Stimulated activated CD8-positive, alpha-beta memory T cell treated with anti-CD3 and anti-CD28 coated beads, Interleukin-2, amount 100 ng/mL, for 1 hour (primary cell): ENCODE results near the gene NIN.

Experiments
- DNase-seq, 2 donors: peaks; one replicate each; pipeline ENCODE4 v3.0.0-alpha.2; 2020; ENCODE audit warnings: low read depth in 2 of 2

The NIN gene

DNA sequence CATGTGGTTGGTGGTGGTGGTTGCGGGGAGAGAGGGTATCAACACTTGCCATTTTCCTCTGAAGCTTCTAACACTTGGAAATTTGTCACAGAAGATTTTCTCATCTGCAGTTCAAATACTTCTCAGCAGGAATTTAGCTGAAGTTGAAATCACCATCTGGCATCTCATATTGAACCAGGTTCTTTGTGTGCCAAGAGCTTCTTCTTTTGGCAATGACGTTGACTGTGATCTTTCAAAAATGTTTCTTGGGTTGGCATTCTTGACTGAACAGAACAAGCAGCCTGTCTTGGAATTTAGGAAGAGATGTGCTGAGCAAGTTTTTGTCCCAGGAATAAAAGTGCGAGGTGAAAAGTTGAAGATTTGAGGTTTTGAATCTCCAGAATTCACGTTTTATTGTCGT lies 8.7 kb upstream of the NIN start:
- DNase-seq = no peak

DNA sequence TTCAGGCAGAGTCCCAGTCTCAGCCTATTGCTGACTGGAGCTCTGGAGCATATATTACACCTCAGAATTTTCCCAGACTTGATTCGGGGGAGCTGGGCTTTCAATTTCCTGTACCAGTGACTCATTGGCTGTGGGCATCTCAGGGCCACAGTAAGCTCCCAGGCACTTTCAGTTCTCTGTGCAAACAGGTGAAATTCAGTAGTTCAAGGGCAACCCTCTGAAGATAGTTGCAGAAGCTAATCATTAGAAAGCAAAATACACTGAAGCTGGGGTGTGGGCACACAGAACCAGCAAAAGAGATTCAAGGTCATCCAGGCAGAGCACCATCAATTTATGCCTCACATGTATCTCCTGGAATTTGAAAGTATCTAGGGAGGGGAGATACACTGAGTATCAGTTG lies 8.1 kb upstream of the NIN start:
- no peak for DNase-seq

DNA sequence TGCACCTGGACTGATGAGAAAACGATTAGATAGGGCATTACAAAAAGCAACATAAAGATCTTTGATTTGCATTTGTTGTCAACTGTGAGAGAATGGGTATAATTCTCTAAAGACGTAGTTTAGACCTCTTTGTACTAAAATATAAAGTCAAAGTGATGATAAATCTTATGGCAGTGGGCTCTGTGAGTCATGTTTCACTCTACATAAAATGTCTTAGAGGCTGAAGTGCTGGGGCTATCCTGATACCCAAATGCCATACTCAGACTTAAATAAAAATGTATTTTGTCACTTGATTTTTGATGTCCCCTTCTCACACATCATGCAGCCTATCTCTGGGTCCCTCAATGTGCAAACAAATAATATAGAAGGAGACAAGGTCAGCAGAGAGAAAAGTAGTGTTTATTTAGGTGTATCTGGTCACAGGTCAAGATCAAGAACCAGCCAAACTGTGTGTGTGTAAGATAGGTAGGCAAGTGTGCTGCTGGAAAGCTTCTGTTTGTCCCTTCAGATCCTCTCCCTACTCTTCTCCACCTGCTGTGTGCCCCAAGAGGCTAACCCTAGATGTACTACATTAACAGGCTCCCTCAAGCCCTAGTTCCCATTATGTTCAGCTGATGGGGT lies 7.0 kb upstream of the NIN start:
- DNase-seq = no peak

DNA sequence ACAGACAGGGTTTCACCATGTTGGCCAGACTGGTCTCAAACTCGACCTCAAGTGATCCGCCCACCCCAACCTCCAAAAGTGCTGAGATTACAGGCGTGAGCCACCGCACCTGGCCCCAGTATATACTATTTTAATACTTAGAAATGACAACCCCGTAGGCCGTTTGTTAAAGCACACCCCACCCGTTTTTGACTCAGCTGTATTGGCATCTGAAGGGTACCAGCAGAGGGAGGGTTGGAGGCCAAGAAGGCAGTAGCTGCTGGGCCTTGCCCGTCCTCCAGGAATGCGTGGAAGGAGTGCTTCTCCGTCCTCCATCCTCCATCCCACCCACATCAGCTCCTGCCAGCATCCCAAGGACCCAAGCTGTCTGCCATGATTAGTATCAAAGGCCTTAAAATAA lies 6.3 kb upstream of the NIN start:
- no peak for DNase-seq

DNA sequence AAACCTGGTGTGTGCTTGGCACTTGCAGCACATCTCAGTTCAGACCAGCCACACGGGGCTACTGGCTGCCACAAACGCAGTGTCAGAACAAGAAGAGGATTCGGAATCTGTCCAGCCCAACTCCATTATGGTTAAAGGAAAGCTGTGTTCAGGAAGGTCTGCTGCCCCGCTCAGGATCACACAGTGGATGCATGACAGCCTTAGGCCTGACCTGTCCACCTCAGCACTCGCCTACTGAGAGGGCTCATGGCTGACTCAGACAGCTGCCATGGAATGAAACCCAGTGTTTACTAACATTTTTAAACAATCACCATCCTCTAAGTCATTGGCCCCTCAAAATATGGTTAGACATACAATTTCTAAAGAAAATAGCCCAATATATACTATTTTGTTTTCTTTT lies 5.6 kb upstream of the NIN start:
- DNase-seq = no peak

DNA sequence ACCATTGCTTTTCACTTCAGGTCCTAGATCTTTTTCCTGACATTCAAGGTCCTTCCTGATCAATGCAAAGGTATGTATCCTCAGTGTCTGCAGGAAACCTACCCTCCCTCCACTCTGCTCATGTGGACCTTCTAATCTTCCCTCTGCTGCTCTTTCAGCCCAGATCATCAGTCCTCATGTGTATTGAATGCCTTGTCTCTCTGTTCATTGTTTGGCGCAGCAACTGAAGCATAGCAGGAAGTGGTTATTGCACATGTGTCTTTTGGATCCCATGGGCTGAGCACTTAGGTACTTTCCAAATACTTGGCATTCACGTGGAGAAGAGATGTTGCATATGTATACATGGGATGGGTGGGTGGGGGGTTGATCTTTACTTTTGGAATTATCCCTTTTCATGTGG lies 4.3 kb upstream of the NIN start:
- DNase-seq = no peak

DNA sequence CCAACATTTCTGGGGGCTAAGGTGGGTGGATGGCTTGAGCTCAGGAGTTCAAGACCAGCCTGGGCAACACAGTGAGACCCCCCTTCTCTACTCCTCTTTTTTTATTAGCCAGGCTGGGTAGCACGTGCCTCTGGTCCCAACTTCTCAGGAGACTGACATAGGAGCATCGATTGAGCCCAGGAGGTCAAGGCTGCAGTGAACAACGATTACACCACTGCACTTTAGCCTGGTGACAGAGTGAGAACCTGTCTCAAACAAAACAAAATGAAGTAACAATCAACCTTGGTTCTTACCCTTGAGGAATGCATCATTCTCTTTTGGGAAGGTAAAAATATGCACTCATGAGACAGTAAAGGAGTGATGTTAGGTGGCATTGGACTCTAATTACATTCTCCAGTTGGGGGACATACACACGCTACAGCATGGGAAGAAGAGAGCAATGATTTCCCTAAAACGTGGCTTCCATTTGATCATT lies 3.9 kb upstream of the NIN start:
- no peak for DNase-seq

DNA sequence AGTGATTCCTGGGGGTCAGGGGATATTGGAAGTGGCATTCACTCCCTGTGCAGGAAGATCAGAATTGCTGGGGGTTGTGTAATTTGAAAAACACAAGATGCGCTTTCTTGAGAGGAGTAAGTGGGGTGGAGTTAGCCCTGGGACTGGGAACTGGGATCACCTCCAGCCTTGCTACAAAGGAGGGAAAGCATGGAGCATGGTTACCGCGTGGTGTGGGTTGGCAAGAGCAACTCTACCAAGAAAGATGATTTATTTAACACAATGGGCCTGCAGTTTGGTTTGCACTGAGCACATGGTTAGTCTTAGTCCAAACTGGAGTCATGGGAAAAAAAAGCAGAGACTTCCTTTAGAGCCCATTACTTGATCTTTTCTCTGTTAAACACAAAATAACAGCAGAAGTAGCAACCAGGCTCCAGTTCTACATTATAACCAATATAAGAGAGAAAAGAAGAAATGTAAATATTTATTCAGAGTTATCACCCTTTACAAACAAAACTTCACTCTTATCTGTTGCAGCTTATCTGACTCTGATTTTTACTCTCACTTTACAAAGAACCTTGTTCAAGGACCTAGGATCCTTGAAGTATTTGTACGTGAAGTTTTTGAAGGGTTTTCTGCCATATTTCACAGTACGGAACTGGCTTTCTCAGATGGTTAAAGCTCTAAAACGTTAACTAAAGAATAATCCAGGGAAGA lies 2.1 kb upstream of the NIN start:
- no peak for DNase-seq

DNA sequence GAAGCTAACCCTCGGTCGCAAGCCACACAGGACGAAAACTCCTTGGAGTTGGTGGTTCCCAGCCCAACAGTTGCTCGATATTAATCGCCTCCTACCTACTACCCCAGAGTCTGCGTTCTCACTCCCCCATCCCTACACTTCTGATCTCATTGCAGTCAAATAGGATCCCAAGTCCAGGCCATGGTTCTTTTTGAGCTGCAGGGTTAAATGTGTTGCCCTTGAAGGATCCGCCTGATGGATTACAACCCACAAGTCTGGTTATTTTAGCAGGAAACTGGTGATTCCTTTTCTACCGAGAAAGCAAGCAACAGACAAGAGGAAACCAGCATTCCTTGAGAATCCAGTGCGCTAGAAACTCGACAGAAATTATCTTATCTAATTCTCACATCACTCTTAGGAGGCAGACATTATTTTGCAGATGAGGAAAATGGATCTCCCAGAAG lies 785 bp upstream of the NIN start:
- DNase-seq = no peak

DNA sequence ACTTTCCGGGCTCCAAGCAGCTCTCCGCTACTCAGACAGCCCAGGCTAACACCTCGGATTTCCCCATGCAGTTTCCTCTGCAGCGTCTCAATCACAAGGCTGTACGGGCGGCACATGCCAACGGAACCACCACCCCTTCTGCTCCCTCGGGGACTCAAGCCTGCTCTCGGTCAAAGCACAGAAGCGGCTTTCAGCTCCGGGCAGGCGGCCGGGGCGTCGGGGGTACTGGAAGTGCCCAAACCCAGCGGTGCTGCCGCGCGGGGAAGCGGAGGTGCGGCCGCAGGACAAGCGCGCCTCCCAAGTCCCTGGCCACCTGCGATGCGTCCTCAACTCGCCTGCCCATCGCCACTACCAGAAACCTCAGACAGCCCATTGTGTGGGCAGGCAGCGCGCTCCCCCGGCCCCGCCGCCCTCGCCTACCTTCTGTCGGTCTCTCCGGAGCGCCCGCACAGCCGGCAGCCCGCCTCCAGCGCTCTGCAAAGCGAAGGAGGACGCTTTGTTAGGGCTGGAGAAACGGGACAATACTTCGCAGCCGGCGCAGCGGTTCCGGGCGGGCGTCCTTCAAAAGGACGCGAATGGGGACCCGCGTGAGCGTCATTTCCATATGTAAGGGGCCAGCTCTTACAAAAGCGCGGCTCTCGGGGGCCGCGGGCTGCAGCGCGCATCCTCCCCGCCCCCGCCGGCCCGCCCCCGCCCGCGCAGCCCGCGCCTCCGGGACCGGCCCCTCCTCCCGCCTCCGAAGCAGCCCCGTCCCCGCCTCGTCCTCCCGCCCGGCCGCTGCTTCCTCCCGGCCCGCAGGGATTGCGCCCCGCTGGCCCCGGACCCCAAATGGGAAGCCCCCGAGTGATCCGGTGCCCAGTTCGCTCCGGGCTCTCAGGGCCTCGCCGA lies 674 bp downstream of the NIN start:
- DNase-seq = peak in 1 of 2 donors; percentile 38

DNA sequence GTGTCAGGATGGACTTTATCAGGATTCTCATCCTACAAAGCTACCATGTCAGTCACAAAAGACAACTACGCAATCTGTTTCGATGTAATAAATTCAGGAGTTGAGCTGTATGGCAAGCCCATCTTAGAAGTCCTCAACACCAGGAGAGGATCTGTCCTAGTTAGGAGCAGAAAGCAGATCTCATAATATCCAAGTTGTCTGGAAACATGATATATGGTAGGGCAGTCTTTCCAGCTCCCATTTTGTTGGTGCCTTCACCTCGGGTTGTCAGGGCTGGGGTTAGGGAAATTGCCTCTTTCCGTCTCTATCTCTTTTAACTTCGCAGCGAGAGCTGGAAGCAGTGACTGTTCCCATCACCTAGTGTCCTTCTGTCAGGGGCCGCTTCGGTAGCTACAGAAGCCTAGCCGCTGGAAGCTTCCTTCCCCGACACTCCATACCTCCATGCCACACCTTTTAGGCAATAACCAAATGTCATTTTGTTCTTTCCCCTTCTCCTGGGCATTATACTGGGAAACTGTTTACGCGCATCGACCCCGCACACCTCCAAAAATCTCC lies 1.4 kb downstream of the NIN start:
- no peak for DNase-seq

DNA sequence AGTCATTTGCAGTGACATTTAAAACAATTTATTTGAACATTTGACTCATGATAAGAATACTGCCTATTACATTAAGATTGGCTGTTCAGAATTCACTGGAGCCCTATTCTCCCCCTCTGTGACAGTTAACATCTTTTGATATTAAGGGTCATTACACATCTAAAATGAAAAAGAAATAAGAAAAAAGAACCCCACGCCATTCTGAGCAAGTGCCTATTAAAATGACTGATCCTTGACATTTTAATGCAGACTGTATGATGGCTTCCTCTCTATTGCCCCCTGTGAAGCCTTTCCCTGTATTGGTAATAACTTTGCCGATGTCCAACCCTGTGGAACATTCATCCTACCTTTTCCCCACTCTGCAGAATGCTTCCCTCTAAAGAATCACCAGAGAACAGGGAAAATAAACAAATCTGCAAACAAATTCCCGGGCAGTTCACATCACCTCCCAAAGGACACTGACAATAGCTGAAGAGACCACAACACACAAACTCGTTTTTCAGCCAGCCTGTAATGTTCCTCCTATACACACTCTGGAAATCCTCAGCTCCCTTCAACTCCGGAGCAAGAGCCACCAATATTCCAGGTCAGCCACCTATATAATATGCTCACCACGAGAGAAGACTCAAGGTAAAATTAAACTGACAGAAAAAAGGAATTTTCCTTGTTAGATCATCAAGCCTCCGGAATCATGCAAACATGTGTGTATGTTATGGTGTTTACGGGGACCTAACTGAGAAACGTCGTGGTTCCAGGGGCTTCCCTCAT lies 2.1 kb downstream of the NIN start:
- no peak for DNase-seq

DNA sequence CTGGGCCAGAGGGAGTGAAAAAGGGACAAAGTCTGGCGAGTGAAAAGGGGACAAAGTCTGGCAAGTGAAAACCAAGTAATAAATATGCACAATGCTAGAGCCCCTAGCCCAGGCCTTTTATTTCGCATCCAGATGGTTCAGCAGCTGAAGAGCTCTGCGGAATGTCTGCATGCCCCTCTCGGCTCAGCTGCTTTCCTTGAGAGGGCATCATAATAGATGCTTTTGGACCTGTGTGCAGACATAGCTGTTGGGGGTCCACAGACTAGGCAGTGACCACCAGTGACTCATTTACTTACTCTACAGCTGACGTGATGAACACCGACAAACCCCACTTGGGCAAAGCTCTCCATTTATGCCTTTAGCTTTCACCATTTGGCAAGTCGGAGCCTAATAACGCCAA lies 4.3 kb downstream of the NIN start:
- no peak for DNase-seq

DNA sequence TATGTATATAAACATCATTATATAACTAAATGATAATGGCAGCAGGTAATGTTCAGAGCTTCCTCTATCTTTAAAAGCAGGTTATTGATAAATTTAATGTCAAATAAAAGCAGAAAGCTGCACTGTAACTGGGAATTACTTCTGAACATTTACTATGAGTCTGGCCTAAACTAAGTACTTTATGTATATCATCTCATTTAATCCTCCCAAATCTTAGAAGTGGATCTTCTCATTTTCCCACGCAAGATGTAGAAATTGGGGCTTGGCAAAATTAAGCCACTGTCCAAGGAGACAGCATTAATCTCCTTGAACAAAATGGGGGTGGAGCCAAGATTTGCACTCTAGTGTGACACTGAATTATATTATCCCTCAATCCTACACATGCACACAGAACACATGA lies 5.7 kb downstream of the NIN start:
- no peak for DNase-seq

DNA sequence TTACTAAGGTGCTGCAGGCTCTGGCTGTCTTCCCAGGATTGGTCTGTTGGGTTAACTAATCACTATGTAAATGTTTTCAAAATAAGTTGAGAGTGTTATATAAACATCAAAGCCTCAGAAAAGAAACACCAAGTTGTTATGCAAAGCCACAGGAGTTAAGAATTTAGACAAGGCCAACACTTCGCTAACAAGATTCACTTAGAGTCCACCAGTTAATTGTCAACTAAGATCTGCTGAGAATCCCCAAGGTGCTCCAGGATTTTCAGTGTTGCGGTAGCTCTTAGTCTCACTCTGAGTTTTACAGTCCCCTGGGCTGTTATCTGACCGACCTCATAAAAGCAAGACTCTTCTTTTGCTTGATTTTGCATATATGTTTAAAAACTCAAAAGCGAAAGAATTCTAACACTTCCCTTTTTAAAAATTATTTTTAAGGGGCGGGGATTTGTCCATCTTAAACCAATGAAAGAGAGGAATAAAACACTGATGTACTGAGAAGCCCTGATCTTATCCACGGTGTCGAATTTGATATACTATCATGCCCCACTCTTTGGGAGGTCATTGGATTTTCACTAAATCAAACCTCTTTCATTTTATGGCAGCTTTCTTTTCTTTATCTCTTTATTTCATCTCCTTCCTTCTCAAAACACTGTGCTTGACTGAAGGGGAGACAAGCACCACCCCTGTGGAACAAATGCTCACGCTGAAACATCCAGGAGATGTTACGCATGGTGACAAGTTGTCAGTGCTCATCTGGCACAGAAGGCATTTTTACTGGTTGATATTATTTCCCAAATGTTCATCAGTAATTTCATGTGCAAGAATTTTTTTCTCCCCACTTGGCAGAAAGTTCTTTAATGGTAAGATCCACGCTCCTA lies 7.0 kb downstream of the NIN start:
- DNase-seq = no peak

DNA sequence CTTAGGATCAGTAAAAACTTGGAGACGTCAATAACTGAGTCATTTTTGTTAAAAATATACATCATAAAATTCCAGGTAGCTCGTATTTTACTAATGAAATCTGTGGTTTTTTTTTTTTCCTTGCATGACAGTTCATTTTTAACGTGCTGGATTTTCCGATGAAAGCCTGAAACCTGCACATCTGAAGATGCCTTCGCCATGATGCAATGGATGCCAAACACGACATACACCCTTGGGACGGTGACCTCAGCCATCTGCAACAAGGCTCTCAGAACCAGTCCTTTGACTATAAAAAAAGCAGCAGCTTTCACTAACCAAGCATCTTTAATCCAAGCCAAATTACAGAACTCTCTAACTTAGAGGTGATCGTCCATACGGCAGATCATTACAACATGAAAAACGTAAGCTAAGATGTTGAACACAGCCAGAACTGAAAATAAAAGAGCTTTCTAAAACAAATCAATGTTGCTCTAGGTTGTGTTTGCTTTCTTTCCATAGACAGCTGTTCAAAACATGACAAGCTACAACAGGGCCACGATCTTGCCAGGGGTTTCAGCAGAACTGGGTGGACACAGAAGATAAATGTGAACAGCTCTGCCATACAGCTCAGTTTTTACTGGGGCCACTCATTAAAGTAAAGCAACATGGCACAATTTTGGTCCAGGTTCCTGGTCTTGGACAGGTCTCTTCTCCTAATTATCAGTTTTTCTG lies 7.8 kb downstream of the NIN start:
- no peak for DNase-seq

DNA sequence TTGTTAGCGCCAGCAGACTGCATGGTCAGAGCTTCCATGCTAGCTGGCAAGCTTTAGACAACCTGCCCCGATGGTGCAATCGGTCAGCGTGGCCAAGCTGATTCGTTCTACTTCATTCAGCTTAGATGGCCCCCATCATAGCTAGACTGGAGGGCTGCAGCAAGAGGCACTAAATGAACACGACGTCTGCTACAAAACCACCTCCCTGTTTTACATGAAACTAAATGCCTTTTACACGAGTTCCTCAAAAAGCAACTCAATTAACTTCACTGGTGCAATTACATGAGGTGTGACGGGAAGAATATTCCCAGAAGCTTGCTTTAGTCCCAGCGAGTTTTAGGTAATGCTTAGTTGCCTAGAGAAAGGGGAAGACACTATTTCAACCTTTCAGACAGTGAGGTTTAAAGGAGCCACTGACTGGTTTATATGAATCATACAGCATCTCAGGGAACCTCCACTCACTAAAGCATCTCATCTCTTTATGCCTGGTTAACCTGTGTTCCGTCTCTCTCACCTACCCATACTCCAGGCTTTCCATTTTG lies 8.4 kb downstream of the NIN start:
- DNase-seq = no peak

DNA sequence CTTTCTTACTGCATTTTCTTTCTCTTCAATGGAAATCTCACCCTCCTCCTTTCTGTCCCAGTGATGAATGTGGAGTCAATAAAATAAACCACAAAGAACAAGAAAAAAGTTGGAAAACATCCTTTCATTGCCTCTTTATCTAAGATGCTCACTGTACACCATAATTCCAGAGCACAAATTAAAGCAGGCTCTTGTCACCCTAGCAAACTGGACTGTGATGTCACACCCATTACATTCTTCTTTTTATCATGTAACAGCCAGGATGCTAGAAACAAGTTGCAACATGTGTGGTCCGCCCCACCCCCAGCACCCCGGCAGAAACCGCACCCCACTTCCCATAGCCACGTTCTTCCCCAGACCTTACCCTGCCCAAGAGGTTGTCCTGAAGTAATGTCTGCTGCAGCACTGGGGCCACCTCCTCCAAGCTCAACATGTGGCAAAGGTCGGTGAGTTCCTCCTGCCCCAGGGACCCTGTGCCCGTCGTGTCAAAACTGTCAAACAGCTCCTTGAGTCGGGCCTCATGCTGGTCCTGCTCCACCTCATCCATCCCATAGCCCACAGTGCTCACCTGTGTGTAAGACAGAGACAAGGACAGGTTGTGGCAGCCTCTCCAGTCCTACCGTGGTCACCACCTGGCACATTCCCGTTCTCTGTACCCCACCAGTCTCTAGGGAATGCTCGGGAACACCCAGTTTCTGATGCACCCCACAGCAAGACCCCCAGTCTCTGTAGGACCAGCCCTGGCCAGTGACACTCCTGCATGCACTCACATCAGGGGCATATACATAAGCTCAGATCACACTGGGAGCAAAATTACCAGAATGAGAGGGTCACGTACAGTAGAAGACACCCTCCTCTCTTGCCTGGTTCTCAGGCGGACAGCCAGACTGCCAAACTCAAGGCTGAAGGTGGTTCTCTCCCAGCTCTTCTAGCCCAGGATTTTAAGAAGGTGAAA lies 9.2 kb downstream of the NIN start:
- DNase-seq = peak in 1 of 2 donors; percentile 11
